HG02798 (cell line): ENCODE data around the gene HOXC10.

ENCODE experiments used
- ATAC-seq: cut with Tn5 transposase; IDR thresholded peaks from one replicate; pipeline ENCODE4 v1.9.1; 2021; ENCODE audit warnings: mild to moderate bottlenecking; ENCODE audit not compliant: unreplicated experiment, poor library complexity

The HOXC10 gene

DNA sequence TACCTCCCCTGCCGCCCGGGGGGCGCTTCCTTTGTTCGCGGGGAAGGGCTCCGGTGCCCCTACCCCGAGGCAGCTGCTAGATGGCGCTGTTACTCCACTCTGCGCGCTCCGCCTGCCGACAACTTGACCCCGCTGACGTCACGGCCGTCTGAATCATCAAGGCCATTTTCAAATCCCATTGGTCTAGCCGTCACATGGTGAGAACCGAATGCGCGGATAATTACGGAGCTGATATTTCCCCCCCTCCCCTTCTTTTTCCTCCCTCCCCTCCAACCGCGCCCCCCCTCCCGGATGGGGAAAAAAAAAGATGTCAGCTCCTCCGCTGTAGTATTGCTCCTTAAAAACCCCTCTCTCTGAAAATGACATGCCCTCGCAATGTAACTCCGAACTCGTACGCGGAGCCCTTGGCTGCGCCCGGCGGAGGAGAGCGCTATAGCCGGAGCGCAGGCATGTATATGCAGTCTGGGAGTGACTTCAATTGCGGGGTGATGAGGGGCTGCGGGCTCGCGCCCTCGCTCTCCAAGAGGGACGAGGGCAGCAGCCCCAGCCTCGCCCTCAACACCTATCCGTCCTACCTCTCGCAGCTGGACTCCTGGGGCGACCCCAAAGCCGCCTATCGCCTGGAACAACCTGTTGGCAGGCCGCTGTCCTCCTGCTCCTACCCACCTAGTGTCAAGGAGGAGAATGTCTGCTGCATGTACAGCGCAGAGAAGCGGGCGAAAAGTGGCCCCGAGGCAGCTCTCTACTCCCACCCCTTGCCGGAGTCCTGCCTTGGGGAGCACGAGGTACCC, at the start of gene HOXC10:
Gene HOXC10 (plus strand): TSS at position 246 of the 791 bp plus-strand sequence. CDS start 114 bp downstream, at position 360.
- peak; percentile 67 for ATAC-seq

GRCh38 chr12:53935383-53936341, 49.3 kb upstream of the HOXC10 start:
- no peak for ATAC-seq

- ATAC-seq = no peak
Measured at GRCh38 chr12:53937099-53937498, 47.8 kb upstream of the HOXC10 start.

GRCh38 chr12:53937596-53938325, 47.2 kb upstream of the HOXC10 start:
- no peak for ATAC-seq

DNA sequence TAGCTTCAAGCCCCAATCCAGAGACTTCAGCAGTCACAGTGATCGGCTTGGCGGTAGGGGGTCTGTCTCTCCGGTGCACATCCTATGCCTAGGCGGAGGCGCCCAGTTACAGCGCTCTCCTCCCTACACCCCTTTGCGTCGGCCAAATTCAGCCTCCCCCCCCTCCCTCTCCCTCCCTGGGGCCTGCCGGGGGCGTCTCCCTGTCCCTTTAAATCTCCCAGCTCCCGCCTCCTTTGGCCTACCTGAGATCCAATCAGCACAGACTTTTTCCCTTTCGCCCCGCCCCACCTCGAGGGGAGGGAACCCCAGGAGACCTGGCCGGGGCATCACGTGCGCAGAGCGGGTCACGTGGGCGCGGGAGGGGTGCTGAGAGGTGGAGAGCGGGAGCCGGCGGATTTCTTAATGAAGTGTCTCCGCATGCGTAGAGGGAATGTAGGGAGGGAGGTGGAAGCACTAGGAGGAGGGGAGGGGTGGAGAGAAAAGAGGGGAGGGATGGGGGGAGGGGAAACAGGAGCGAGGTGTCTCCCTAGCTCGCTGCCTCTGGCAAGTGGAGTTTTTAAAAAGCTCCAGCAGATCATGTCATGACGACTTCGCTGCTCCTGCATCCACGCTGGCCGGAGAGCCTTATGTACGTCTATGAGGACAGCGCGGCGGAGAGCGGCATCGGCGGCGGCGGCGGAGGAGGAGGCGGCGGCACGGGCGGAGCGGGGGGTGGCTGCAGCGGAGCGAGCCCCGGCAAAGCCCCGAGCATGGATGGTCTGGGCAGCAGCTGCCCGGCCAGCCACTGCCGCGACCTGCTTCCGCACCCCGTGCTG, 46.4 kb upstream of the HOXC10 start, which contains the start of gene HOXC13:
Gene HOXC13 (plus strand): TSS at position 506 of the 815 bp plus-strand sequence. CDS start 76 bp downstream, at position 582.
- ATAC-seq = no peak

DNA sequence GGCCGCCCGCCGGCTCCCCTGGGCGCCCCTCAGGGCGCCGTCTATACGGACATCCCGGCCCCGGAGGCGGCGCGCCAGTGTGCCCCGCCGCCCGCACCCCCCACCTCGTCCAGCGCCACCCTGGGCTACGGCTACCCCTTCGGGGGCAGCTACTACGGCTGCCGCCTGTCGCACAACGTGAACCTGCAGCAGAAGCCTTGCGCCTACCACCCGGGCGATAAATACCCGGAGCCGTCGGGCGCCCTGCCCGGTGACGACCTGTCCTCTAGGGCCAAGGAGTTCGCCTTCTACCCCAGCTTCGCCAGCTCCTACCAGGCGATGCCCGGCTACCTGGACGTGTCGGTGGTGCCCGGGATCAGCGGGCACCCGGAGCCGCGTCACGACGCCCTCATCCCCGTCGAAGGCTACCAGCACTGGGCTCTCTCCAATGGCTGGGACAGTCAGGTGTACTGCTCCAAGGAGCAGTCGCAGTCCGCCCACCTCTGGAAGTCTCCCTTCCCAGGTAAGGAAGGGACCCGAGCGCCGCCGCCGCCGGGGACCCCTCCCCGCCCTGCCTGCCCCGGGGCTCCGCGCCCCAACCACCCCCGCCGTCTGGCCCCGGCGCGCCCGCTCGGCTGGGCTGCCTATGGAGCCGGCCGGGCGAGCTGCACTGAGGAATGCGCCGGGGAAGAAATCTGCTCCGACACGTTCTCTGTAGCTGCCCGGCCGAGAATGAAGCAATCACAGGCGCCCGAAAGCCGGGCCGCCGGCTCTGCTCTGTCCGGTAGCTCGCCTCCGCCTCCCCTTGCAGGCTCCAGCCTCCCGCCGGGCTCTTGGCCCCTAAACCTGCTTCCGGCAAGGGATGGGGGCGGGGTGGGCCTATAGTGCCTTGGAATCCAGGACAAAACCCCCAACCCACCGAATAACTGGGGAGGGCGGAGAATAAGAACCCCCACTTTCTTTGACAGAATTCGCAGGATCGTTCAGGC, 45.5 kb upstream of the HOXC10 start:
- ATAC-seq = no peak

DNA sequence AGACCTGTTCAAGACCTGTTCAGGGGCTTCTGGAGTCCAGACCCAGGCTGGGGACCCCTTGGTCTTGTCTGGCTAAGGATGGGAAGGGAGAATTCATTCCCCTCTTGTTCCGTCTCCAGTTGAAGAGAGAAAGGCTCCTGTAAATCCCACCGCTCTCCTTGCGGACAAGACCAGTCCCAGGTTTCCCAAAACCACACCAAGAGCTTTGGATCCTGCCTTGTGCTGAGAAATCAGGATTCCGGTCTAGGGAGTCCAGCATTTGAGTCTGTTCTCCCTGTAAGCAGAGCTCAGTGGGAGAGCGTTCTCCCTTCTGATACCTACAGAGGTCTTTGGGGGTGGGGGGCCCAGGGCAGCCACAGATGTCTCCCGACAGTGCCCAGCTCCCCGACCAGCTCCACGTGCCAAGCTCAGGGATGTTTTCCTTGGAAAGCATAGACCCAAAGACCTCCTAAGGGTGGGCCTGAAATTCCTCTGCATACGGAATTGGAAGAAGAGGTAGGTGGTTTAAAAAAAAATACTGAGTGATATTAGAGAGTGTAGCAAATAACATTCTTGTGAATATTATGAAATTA, 44.4 kb upstream of the HOXC10 start:
- no peak for ATAC-seq

GRCh38 chr12:53941187-53941586, 43.8 kb upstream of the HOXC10 start:
- no peak for ATAC-seq

DNA sequence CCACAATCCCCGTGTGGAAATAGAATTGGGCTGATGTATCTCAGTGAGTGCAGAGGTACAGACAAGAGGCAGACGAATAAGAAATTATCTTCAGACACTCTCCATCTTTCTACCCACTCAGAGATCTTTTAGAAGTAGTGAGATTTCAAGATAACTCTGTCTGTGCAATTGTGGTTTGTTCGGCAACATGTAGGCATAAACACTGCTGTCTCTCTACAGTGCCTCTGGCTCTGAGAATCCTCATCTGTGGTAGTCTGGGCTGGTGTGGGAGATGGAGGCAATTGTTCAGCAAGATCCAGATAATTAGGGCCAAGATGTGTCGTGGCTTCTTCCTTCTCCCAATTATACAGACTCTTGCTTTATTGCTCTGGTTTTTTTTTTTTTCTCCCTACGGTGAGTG, 43.2 kb upstream of the HOXC10 start:
- ATAC-seq = no peak

GRCh38 chr12:53942467-53942997, 42.4 kb upstream of the HOXC10 start:
- no peak for ATAC-seq

- no peak for ATAC-seq
Measured at GRCh38 chr12:53944209-53944608, 40.7 kb upstream of the HOXC10 start.

GRCh38 chr12:53944907-53945847, 39.8 kb upstream of the HOXC10 start:
- no peak for ATAC-seq

DNA sequence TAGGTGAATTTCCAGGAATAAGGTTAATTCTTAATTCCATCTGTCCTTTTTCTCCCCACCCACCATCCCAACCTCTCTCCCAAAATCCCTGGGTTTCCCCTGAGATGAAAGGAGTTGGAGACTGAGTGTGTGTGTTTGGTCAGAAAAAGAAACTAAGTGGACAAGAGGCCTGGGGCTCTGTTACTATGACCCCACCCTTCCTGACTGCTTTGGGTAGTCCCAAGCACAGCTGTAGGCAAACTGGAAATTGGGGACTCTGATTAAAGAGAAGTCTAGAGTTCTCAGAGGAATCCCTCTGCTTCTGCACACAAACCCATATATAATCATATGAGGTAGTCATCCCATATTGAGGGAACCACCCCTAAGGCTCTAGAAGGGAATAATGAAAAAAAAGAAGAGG, 37.2 kb upstream of the HOXC10 start:
- ATAC-seq = no peak

DNA sequence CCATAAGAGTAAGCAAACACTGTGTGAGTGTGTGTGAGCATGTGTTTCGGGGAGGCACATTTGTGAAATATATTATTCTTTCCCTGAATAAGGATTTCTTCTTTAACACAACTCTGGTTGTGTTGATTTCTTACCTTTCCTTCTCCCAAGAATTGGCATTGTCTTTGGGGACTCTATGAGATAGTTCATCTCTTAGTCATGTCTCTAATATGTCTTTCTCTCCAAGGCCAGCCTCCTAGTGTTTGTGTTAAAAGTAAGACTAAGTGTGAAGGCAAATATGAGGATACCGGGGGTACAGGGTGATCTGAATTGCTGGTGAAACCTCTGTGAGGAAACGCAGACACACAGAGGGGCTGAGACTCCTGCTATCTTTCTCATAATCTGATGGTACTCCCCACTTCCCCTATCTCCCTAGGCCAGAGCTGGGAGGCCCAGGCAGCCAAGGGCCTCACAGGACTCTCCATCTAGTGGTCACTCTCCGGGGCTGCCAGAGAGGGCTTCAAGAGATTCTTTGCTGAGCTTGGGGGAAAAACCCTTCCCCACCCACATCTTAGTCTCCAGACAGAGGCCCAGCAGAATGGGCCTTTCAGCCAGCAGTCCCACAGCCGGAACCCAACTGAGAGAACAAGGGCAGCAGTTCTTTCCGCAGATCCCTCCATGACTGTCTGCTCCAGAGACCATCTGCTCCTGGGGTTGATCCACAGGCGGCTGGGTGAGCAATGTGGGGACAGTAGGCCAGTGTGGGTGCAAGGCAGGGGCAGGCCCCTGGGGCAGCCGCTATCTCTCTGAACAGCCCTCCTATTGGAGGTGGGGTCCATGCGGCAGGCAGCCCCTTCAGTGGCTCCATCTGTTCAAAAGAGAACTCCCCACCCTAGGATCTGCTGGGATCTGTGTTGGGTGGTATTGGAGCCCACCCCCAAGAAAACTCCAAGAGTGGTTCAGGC, 36.0 kb upstream of the HOXC10 start:
- no peak for ATAC-seq

DNA sequence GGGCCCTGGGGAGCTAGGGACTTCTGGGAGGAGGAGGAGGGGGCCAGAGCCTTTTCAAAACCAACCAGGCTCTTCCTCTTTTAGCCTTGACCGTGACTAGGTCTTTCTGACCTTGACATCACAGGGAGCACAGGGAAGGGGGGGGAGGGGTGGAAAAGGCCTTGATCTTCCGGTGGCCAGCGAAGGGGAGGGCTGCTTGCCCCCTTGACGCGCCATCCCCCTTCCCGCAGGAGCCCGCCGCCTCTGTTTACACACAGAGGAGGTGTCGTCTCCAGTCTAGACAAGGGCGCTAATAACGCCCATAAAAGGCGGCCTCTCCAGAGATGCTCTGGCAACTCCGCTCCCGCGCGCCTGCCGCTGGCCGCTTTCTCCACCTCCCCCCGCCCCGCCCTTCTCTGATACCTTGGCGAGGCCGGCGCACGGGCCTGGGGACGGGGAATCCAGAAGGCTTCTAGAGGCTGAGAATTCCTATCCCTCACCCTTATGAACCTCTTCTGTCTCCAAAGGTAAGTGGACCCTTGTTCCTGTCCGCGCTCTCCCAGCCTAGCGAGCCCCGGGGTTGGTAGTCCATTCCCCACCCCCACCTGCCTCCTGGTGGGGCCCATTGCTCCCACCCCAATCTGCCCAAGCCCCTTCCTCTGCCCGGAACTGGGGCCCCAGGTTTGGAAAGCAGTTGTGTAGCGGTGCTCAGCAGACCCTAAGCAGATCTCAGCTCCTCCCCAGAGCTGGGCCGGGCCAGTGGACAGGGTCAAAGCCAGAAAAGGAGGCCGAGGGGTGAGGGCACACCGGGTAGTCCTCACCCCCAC, 35.1 kb upstream of the HOXC10 start:
- no peak for ATAC-seq
